MM.1S (cell line): ENCODE data around the gene ALS2.

Experiments
- DNase-seq: peaks from one replicate; pipeline ENCODE4 v3.0.0-alpha.2; 2015
- H2AFZ ChIP-seq: fragments of 300-600 bp; sonication (generic); 2 replicates; pipeline ENCODE4 v1.6.0; 2016; ENCODE audit warnings: antibody characterized with exemption, low read length
- H3F3A ChIP-seq: fragments of 300-600 bp; sonication (generic); 2 replicates; pipeline ENCODE4 v1.6.1; 2016; ENCODE audit warnings: mild to moderate bottlenecking, antibody characterized with exemption, low read length, moderate library complexity, mixed read lengths; ENCODE audit not compliant: insufficient read depth
- H3K27ac ChIP-seq: fragments of 300-600 bp; sonication (generic); 2 replicates; pipeline ENCODE4 v1.5.1; 2016; ENCODE audit warnings: mild to moderate bottlenecking, low read length
- H3K27me3 ChIP-seq: fragments of 300-600 bp; sonication (generic); replicated peaks from 2 replicates; pipeline ENCODE4 v1.6.0; 2016; ENCODE audit warnings: low read length; ENCODE audit not compliant: insufficient read depth
- H3K36me3 ChIP-seq: fragments of 300-600 bp; sonication (generic); replicated peaks from 2 replicates; pipeline ENCODE4 v1.6.1; 2016; ENCODE audit warnings: mild to moderate bottlenecking, low read length, mixed read lengths; ENCODE audit not compliant: insufficient read depth
- H3K4me1 ChIP-seq: fragments of 300-600 bp; sonication (generic); 2 replicates; pipeline ENCODE4 v1.6.1; 2016; ENCODE audit warnings: low read length, mixed read lengths
- H3K4me2 ChIP-seq: fragments of 300-600 bp; sonication (generic); 2 replicates; pipeline ENCODE4 v1.6.0; 2016; ENCODE audit warnings: low read depth, low read length
- H3K4me3 ChIP-seq: fragments of 300-600 bp; sonication (generic); 2 replicates; pipeline ENCODE4 v1.5.1; 2016; ENCODE audit warnings: low read length, mixed read lengths
- H3K79me2 ChIP-seq: fragments of 300-600 bp; sonication (generic); 2 replicates; pipeline ENCODE4 v1.6.1; 2016; ENCODE audit warnings: mixed run types, low read length, mixed read lengths
- H3K9ac ChIP-seq: fragments of 300-600 bp; sonication (generic); 2 replicates; pipeline ENCODE4 v1.6.1; 2016; ENCODE audit warnings: low read length, mixed read lengths
- H3K9me2 ChIP-seq: fragments of 300-600 bp; sonication (generic); replicated peaks from 2 replicates; pipeline ENCODE4 v1.6.1; 2016; ENCODE audit warnings: mild to moderate bottlenecking, low read length, mixed read lengths; ENCODE audit not compliant: insufficient read depth
- H3K9me3 ChIP-seq: fragments of 300-600 bp; sonication (generic); replicated peaks from 2 replicates; pipeline ENCODE4 v1.6.1; 2016; ENCODE audit warnings: mild to moderate bottlenecking, low read length, mixed read lengths; ENCODE audit not compliant: insufficient read depth
- H4K20me1 ChIP-seq: fragments of 300-600 bp; sonication (generic); 2 replicates; pipeline ENCODE4 v1.6.1; 2016; ENCODE audit warnings: mild to moderate bottlenecking, low read length, moderate library complexity, mixed read lengths; ENCODE audit not compliant: insufficient read depth
- EZH2 ChIP-seq: fragments of 300-600 bp; sonication (generic); optimal IDR thresholded peaks from 2 replicates; pipeline ENCODE3; 2017; ENCODE audit warnings: low read depth, mild to moderate bottlenecking, antibody characterized with exemption, low read length, mixed read lengths
- EZH2phosphoT487 ChIP-seq: fragments of 300-600 bp; sonication (generic); IDR thresholded peaks from 2 replicates; pipeline ENCODE4 v1.6.1; 2018; ENCODE audit warnings: antibody characterized with exemption, low read length
- TF ChIP-seq, protein P1 (sequence below): fragments of 300-600 bp; sonication (generic); IDR thresholded peaks from 2 replicates; pipeline ENCODE4 v1.5.1; 2016; ENCODE audit warnings: antibody characterized with exemption, low read length, mixed read lengths

Gene ALS2

GRCh38 chr2:201707142-201707541 is 73.6 kb downstream of the ALS2 start:
- Histone ChIP-seq H3K27ac (no peak overlapping the region), H3K79me2 (no peaks in the 10 kb centered on the region), H3K36me3 (no peaks in the 10 kb centered on the region), H3K4me3 (no peak overlapping the region), H2AFZ (no peak overlapping the region), H3K27me3 (no peaks in the 10 kb centered on the region), H3K9me3 (no peaks in the 10 kb centered on the region), H3F3A (no peaks in the 10 kb centered on the region), H4K20me1 (no peaks in the 10 kb centered on the region), H3K9ac (no peak overlapping the region), H3K4me1 (no peaks in the 10 kb centered on the region), H3K9me2 (no peaks in the 10 kb centered on the region), H3K4me2 (no peak overlapping the region)
- no peak for TF ChIP-seq EZH2
- TF ChIP-seq EZH2phosphoT487, result no peak
- TF ChIP-seq, protein P1, sequence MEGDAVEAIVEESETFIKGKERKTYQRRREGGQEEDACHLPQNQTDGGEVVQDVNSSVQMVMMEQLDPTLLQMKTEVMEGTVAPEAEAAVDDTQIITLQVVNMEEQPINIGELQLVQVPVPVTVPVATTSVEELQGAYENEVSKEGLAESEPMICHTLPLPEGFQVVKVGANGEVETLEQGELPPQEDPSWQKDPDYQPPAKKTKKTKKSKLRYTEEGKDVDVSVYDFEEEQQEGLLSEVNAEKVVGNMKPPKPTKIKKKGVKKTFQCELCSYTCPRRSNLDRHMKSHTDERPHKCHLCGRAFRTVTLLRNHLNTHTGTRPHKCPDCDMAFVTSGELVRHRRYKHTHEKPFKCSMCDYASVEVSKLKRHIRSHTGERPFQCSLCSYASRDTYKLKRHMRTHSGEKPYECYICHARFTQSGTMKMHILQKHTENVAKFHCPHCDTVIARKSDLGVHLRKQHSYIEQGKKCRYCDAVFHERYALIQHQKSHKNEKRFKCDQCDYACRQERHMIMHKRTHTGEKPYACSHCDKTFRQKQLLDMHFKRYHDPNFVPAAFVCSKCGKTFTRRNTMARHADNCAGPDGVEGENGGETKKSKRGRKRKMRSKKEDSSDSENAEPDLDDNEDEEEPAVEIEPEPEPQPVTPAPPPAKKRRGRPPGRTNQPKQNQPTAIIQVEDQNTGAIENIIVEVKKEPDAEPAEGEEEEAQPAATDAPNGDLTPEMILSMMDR, result no peak
- DNase-seq, result no peak

GRCh38 chr2:201704536-201704935 is 76.2 kb downstream of the ALS2 start:
- H2AFZ ChIP-seq, result no peak overlapping the region
- H3K4me2 ChIP-seq, result no peak overlapping the region
- no peaks in the 10 kb centered on the region for H3K79me2 ChIP-seq
- H3K27me3 ChIP-seq, result no peaks in the 10 kb centered on the region
- no peaks in the 10 kb centered on the region for H3F3A ChIP-seq
- DNase-seq, result no peak
- H3K27ac ChIP-seq, result no peak overlapping the region
- no peaks in the 10 kb centered on the region for H4K20me1 ChIP-seq
- H3K9ac ChIP-seq, result no peak overlapping the region
- no peak overlapping the region for H3K4me3 ChIP-seq
- TF ChIP-seq EZH2, result no peak
- TF ChIP-seq EZH2phosphoT487, result no peak
- TF ChIP-seq, protein P1, result no peak
- no peaks in the 10 kb centered on the region for H3K36me3 ChIP-seq
- no peaks in the 10 kb centered on the region for H3K9me3 ChIP-seq
- no peaks in the 10 kb centered on the region for H3K4me1 ChIP-seq
- no peaks in the 10 kb centered on the region for H3K9me2 ChIP-seq

DNA sequence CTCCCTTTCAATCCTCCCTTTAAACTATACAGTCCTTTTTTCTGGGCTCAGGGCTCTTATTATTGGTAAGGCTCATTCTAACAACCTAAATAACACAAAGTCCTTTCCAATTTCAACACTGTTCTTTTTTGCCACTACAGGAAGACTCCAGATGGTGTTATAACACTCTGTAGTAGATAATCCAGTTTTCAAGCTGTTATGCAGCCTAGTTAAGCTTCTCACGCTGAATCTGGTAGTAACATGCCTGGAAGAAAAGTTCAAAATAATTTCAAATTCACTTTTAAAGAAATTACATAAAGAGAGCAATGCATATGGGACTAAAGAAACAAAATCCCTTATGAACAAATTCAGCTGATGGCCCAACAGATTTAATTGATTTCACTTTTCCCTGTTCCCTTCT is 79.1 kb downstream of the ALS2 start:
- no peak overlapping the region for H3K4me3 ChIP-seq
- no peaks in the 10 kb centered on the region for H3K4me1 ChIP-seq
- H3K9me3 ChIP-seq, result no peaks in the 10 kb centered on the region
- H3K27ac ChIP-seq, result no peak overlapping the region
- H3K27me3 ChIP-seq, result no peaks in the 10 kb centered on the region
- H3K4me2 ChIP-seq, result no peak overlapping the region
- no peak overlapping the region for H2AFZ ChIP-seq
- TF ChIP-seq, protein P1, result no peak
- TF ChIP-seq EZH2, result no peak
- TF ChIP-seq EZH2phosphoT487, result no peak
- no peaks in the 10 kb centered on the region for H3F3A ChIP-seq
- no peak overlapping the region for H3K9ac ChIP-seq
- no peaks in the 10 kb centered on the region for H4K20me1 ChIP-seq
- H3K79me2 ChIP-seq, result no peaks in the 10 kb centered on the region
- H3K9me2 ChIP-seq, result no peaks in the 10 kb centered on the region
- H3K36me3 ChIP-seq, result no peaks in the 10 kb centered on the region
- DNase-seq, result no peak
